Lung (tissue), 12 donors: ENCODE measurements around the gene GRK1. TPM values are rescaled to one million over a fixed set of nuclear protein-coding genes. Genes with fewer than 3 reads are reported as not detected.

Source experiments
- ATAC-seq: fragments of 200-7000 bp; cut with Tn5 transposase; one replicate; pipeline ENCODE4 v1.9.1; 2020; ENCODE audit warnings: moderate number of reproducible peaks; ENCODE audit not compliant: insufficient read depth, low FRiP score
- DNase-seq, 3 donors: peaks; one replicate each; pipeline ENCODE4 v3.0.0-alpha.2; 2013 to 2017
- H3K27ac ChIP-seq, 2 donors: one replicate each; pipeline ENCODE4 v1.5.1; 2013; ENCODE audit warnings: mild to moderate bottlenecking in 2 of 2, moderate library complexity in 2 of 2, control low read depth in 1 of 2, inconsistent platforms in 1 of 2, low read depth in 1 of 2, low read length in 1 of 2
- H3K27me3 ChIP-seq, 3 donors: one replicate each; pipeline ENCODE4 v1.5.1; 2013; ENCODE audit warnings: low read length in 2 of 3; ENCODE audit not compliant: control insufficient read depth in 3 of 3, insufficient read depth in 3 of 3
- H3K36me3 ChIP-seq, 4 donors: one replicate each; pipeline ENCODE4 v1.5.1; 2013; ENCODE audit warnings: low read length in 4 of 4, mild to moderate bottlenecking in 1 of 4, moderate library complexity in 1 of 4; ENCODE audit not compliant: control insufficient read depth in 4 of 4, insufficient read depth in 4 of 4
- H3K4me1 ChIP-seq, 5 donors: one replicate each; pipeline ENCODE4 v1.5.1; 2013; ENCODE audit warnings: low read length in 5 of 5, mild to moderate bottlenecking in 2 of 5, moderate library complexity in 1 of 5; ENCODE audit not compliant: control insufficient read depth in 5 of 5, insufficient read depth in 5 of 5
- H3K4me3 ChIP-seq: one replicate; pipeline ENCODE4 v1.5.1; 2013; ENCODE audit warnings: mild to moderate bottlenecking, control low read depth, moderate library complexity
- H3K9ac ChIP-seq, 2 donors: one replicate each; pipeline ENCODE4 v1.5.1; 2013; ENCODE audit warnings: low read length in 2 of 2, control low read depth in 1 of 2; ENCODE audit not compliant: insufficient read depth in 1 of 2
- H3K9me3 ChIP-seq, 4 donors: one replicate each; pipeline ENCODE4 v1.5.1; 2013; ENCODE audit warnings: low read length in 3 of 4, mild to moderate bottlenecking in 1 of 4, moderate library complexity in 1 of 4; ENCODE audit not compliant: control insufficient read depth in 4 of 4, insufficient read depth in 3 of 4
- CTCF ChIP-seq: IDR thresholded peaks from 2 replicates; pipeline ENCODE4 v1.5.1; 2012; ENCODE audit warnings: mild to moderate bottlenecking; ENCODE audit errors: control extremely low read depth, extremely low read depth
- WGBS, 2 donors: extraction: QIAGEN DNeasy Blood & Tissue Kit; methylation state at CpG; one replicate each; pipeline ENCODE4 v1.1.7; 2013; 5-methylcytosine and 5-hydroxymethylcytosine counted together
- polyA plus RNA-seq, 2 donors: library from polyadenylated mRNA; stranded (reverse); fragments of 200-250 nt; gene quantifications; one replicate each; pipeline ENCODE4 v1.2.1, GENCODE V29; 2013
- total RNA-seq, 2 donors: library from RNA; depleted of rRNA in 1 of 2; stranded (reverse); fragments of >200 nt in 1 of 2; gene quantifications; one replicate each; pipeline ENCODE4 v1.2.1, GENCODE V29; 2014 to 2021
- donor health status: control.
- donor health status: control.
- donor health status: Bipolar disorder and iron deficiency.
- donor health status: healthy.
- donor health status: DM: yes; HTN: yes; CAD: no.

The GRK1 gene
- total and polyA plus RNA-seq, 4 donors, result 0.03 to 3.1 TPM; not detected in 2

- no peak overlapping the region for H3K27ac ChIP-seq
- H3K36me3 ChIP-seq, result no peaks in the 10 kb centered on the region
- DNase-seq, result no peak
- no peak overlapping the region for H3K4me3 ChIP-seq
- H3K9ac ChIP-seq, result no peak overlapping the region
- 85 to 90% methylated on average over 25 of the region's 25 CpGs for WGBS, 2 donors
- ATAC-seq, result no peak
- H3K9me3 ChIP-seq, result peaks cover 0 to 4% (median 1%) of the 10 kb centered on the region in 4 donors
- peaks cover 0 to 2% (median 0%) of the 10 kb centered on the region in 3 donors for H3K27me3 ChIP-seq
- H3K4me1 ChIP-seq, result no peaks in the 10 kb centered on the region
- TF ChIP-seq CTCF, result no peak
These were observed 81.3 kb downstream of the GRK1 start for GRCh38 chr13:113748101-113748861.

- Histone ChIP-seq H3K27ac (no peak overlapping the region), H3K9ac (no peak overlapping the region), H3K4me1 (no peaks in the 10 kb centered on the region), H3K9me3 (peaks cover 0 to 4% (median 1%) of the 10 kb centered on the region in 4 donors), H3K4me3 (no peak overlapping the region), H3K36me3 (no peaks in the 10 kb centered on the region), H3K27me3 (peaks cover 0 to 4% (median 0%) of the 10 kb centered on the region in 3 donors)
- ATAC-seq (no peak), DNase-seq (no peak)
- TF ChIP-seq CTCF, result no peak
- WGBS, 2 donors, result 89 to 94% methylated on average over 22 of the region's 22 CpGs
These were observed 81.9 kb downstream of the GRK1 start for GRCh38 chr13:113748862-113749451.

GRCh38 chr13:113749507-113749906 is 82.5 kb downstream of the GRK1 start:
- H3K9me3 ChIP-seq, result peaks cover 0 to 4% (median 1%) of the 10 kb centered on the region in 4 donors
- no peak for TF ChIP-seq CTCF
- ATAC-seq, result no peak
- H3K36me3 ChIP-seq, result no peaks in the 10 kb centered on the region
- WGBS, 2 donors, result 80 to 85% methylated on average over 13 of the region's 13 CpGs
- no peaks in the 10 kb centered on the region for H3K4me1 ChIP-seq
- H3K27ac ChIP-seq, result no peak overlapping the region
- H3K9ac ChIP-seq, result no peak overlapping the region
- H3K4me3 ChIP-seq, result no peak overlapping the region
- DNase-seq, result no peak
- peaks cover 0 to 4% (median 0%) of the 10 kb centered on the region in 3 donors for H3K27me3 ChIP-seq
